ENCODE results near the gene MADD. TPM values are rescaled to one million over a fixed set of nuclear protein-coding genes. Genes with fewer than 3 reads are reported as not detected.

The MADD gene
- total and polyA plus RNA-seq, 2 experiments from 2014 or later = 13.4 to 43.8 TPM

- no peak for TF ChIP-seq ZNF462 (CRISPR knock-in tag; IDR thresholded peaks at IDR 0.05)
- TF ChIP-seq CREB1 (CRISPR knock-in tag; IDR thresholded peaks at IDR 0.05; ENCODE audit: low read depth) = no peak
Observed at GRCh38 chr11:47375020-47375419, 105.1 kb downstream of the MADD start (continued).

GRCh38 chr11:47375546-47376085 is 105.7 kb downstream of the MADD start:
- H3F3A ChIP-seq (replicated peaks; ENCODE audit: low read depth) = no peaks in the 10 kb centered on the region
- H3K4me2 ChIP-seq = no peak overlapping the region
- Mint-ChIP-seq H3K27me3 (ENCODE audit: insufficient read depth, low read depth, poor library complexity) (peaks cover 2% of the 10 kb centered on the region), H3K9me3 (no peaks in the 10 kb centered on the region; the same call in 2 of the 3 replicates), H3K4me3 (no peak overlapping the region), H3K36me3 (ENCODE audit: low read depth) (no peaks in the 10 kb centered on the region), H3K4me1 (peaks cover 3% of the 10 kb centered on the region; the same call in 2 of the 3 replicates), H3K27ac (no peak overlapping the region; the same call in 1 of the 2 replicates)
- no peak for ATAC-seq
- 0 out of 2 replicates have a peak, but pooled peaks cover 2% of the 10 kb centered on the region for H3K9me2 ChIP-seq (ENCODE audit: insufficient read depth)
- no peaks in the 10 kb centered on the region; the same call in 1 of the 2 replicates for H3K4me1 ChIP-seq (ENCODE audit: insufficient read depth)
- no peaks in the 10 kb centered on the region for H3K36me3 ChIP-seq (ENCODE audit: insufficient read depth)
- H3K4me3 ChIP-seq = no peak overlapping the region
- no peaks in the 10 kb centered on the region for H4K20me1 ChIP-seq (replicated peaks; ENCODE audit: insufficient read depth)
- H3K27ac ChIP-seq (ENCODE audit: low read depth) = no peak overlapping the region
- H3K27me3 ChIP-seq (ENCODE audit: insufficient read depth) = no peaks in the 10 kb centered on the region
- H3K79me2 ChIP-seq (replicated peaks; ENCODE audit: insufficient read depth) = no peaks in the 10 kb centered on the region
- DNase-seq (ENCODE audit: low spot score) = no peak
- H2AFZ ChIP-seq = no peak overlapping the region
- TF ChIP-seq POLR2AphosphoS5 (IDR thresholded peaks at IDR 0.05; ENCODE audit: low read depth) (no peak), NANOG (IDR thresholded peaks at IDR 0.05; ENCODE audit: borderline replicate concordance) (no peak), ZNF114 (CRISPR knock-in tag; IDR thresholded peaks at IDR 0.05) (no peak), EZH2phosphoT487 (IDR thresholded peaks at IDR 0.05; ENCODE audit: unreplicated experiment) (no peak), CTCF (conservative IDR thresholded peaks at IDR 0.05; ENCODE audit: low read depth in 2 of 2) (no peak), EZH2 (IDR thresholded peaks at IDR 0.05; ENCODE audit: low read depth, unreplicated experiment) (no peak), ZNF331 (CRISPR knock-in tag; IDR thresholded peaks at IDR 0.05; ENCODE audit: low read depth) (no peak), ETS1 (IDR thresholded peaks at IDR 0.05) (no peak), STAT1 (IDR thresholded peaks at IDR 0.05; ENCODE audit: unreplicated experiment) (no peak), REST (IDR thresholded peaks at IDR 0.05; ENCODE audit: unreplicated experiment) (no peak)

All from GM23338 (cell line).